OCI-LY1 (cell line): Measurements from ENCODE around the gene NAA80.

ENCODE experiments used
- H2AFZ ChIP-seq: fragments of 200-600 bp; sonication (generic), shearing (Covaris generic); 2 replicates; pipeline ENCODE4 v1.6.0; 2014; ENCODE audit warnings: antibody characterized with exemption, mild to moderate bottlenecking, low read length
- H3F3A ChIP-seq: fragments of 200-600 bp; sonication (generic), shearing (Covaris generic); 2 replicates; pipeline ENCODE4 v1.6.0; 2014; ENCODE audit warnings: mild to moderate bottlenecking, antibody characterized with exemption, low read length, moderate library complexity; ENCODE audit not compliant: insufficient read depth
- H3K27ac ChIP-seq: fragments of 200-600 bp; sonication (generic); 2 replicates; pipeline ENCODE4 v1.5.1; 2014; ENCODE audit warnings: low read length, mixed run types, mild to moderate bottlenecking, low read depth; ENCODE audit not compliant: poor library complexity, severe bottlenecking
- H3K27me3 ChIP-seq: fragments of 200-600 bp; sonication (generic); 2 replicates; pipeline ENCODE4 v1.6.0; 2014; ENCODE audit warnings: antibody characterized with exemption, mild to moderate bottlenecking, low read length, moderate library complexity; ENCODE audit not compliant: insufficient read depth
- H3K36me3 ChIP-seq: fragments of 200-600 bp; sonication (generic); 2 replicates; pipeline ENCODE4 v1.6.1; 2014; ENCODE audit warnings: mild to moderate bottlenecking, antibody characterized with exemption, low read length, moderate library complexity, mixed read lengths; ENCODE audit not compliant: insufficient read depth
- H3K4me1 ChIP-seq: fragments of 200-600 bp; sonication (generic); 2 replicates; pipeline ENCODE4 v1.5.1; 2014; ENCODE audit warnings: mild to moderate bottlenecking, low read length, moderate library complexity; ENCODE audit not compliant: insufficient read depth, severe bottlenecking
- H3K4me2 ChIP-seq: fragments of 200-600 bp; sonication (generic), shearing (Covaris generic); 2 replicates; pipeline ENCODE4 v1.6.1; 2014; ENCODE audit warnings: low read length
- H3K4me3 ChIP-seq: fragments of 200-600 bp; sonication (generic); 2 replicates; pipeline ENCODE4 v1.5.1; 2014; ENCODE audit warnings: low read length, low read depth, mild to moderate bottlenecking, mixed read lengths; ENCODE audit not compliant: poor library complexity, severe bottlenecking
- H3K79me2 ChIP-seq: fragments of 200-600 bp; shearing (Covaris generic); 2 replicates; pipeline ENCODE4 v1.6.1; 2016; ENCODE audit warnings: mixed run types, low read length, mixed read lengths; ENCODE audit not compliant: insufficient read depth
- H3K9ac ChIP-seq: fragments of 200-600 bp; sonication (generic), shearing (Covaris generic); 2 replicates; pipeline ENCODE4 v1.6.1; 2014; ENCODE audit warnings: mild to moderate bottlenecking, low read length, mixed read lengths
- H3K9me2 ChIP-seq: fragments of 200-600 bp; sonication (generic), shearing (Covaris generic); 2 replicates; pipeline ENCODE4 v1.6.1; 2014; ENCODE audit warnings: low read depth, mild to moderate bottlenecking, low read length, mixed read lengths
- H3K9me3 ChIP-seq: fragments of 200-600 bp; shearing (Covaris generic); 2 replicates; pipeline ENCODE4 v1.6.1; 2014; ENCODE audit warnings: low read length, mixed read lengths
- H4K20me1 ChIP-seq: fragments of 200-600 bp; sonication (generic), shearing (Covaris generic); 2 replicates; pipeline ENCODE4 v1.6.0; 2016; ENCODE audit warnings: mild to moderate bottlenecking, low read length; ENCODE audit not compliant: insufficient read depth
- CTCF ChIP-seq: fragments of 200-600 bp; sonication (generic), shearing (Covaris generic); IDR thresholded peaks from 2 replicates; pipeline ENCODE4 v1.5.1; 2017; ENCODE audit warnings: mild to moderate bottlenecking, antibody characterized with exemption, low read length, moderate library complexity, mixed read lengths
- EZH2 ChIP-seq: fragments of 200-600 bp; sonication (generic), shearing (Covaris generic); IDR thresholded peaks from 2 replicates; pipeline ENCODE4 v1.8.0; 2017; ENCODE audit warnings: borderline replicate concordance, mixed run types, mild to moderate bottlenecking, antibody characterized with exemption, low read length, moderate library complexity, mixed read lengths

Gene NAA80

GRCh38 chr3:50292159-50293078 is 6.8 kb downstream of the NAA80 start, which contains the start of gene IFRD2:
Gene IFRD2 (minus strand): TSS chr3:50292429. CDS start chr3:50292274, 155 bp downstream.
- TF ChIP-seq CTCF (no peak), EZH2 (no peak)
- no peak within 1 kb of the TSS for H2AFZ ChIP-seq
- H3K4me3 ChIP-seq, result peak within 1 kb of the TSS; percentile 99
- H3K9me3 ChIP-seq, result no peaks in the 10 kb centered on the region
- H3K9ac ChIP-seq, result peak within 1 kb of the TSS; percentile 99
- H3K36me3 ChIP-seq, result peaks cover 33% of the 10 kb centered on the region
- no peaks in the 10 kb centered on the region for H3K9me2 ChIP-seq
- H3K4me1 ChIP-seq, result peaks cover 19% of the 10 kb centered on the region
- no peaks in the 10 kb centered on the region for H4K20me1 ChIP-seq
- H3K27me3 ChIP-seq, result no peaks in the 10 kb centered on the region
- H3F3A ChIP-seq, result no peaks in the 10 kb centered on the region
- H3K27ac ChIP-seq, result peak within 1 kb of the TSS; percentile 50
- H3K79me2 ChIP-seq, result peaks cover 10% of the 10 kb centered on the region
- peak within 1 kb of the TSS; percentile 95 for H3K4me2 ChIP-seq

- H3K4me2 ChIP-seq, result 0 out of 2 replicates have a peak overlapping the region, but pooled peaks have one; percentile 95
- no peak overlapping the region for H2AFZ ChIP-seq
- H3K27ac ChIP-seq, result no peak overlapping the region
- TF ChIP-seq CTCF (no peak), EZH2 (no peak)
- no peaks in the 10 kb centered on the region for H3K9me2 ChIP-seq
- H3F3A ChIP-seq, result no peaks in the 10 kb centered on the region
- H3K27me3 ChIP-seq, result no peaks in the 10 kb centered on the region
- H3K4me1 ChIP-seq, result peaks cover 19% of the 10 kb centered on the region
- peaks cover 50% of the 10 kb centered on the region for H3K36me3 ChIP-seq
- no peak overlapping the region for H3K9ac ChIP-seq
- peak overlapping the region; percentile 99 for H3K4me3 ChIP-seq
- no peaks in the 10 kb centered on the region for H3K9me3 ChIP-seq
- no peaks in the 10 kb centered on the region for H4K20me1 ChIP-seq
- peaks cover 10% of the 10 kb centered on the region for H3K79me2 ChIP-seq
Observed at GRCh38 chr3:50290161-50290641, 9.0 kb downstream of the NAA80 start.

GRCh38 chr3:50289130-50289529 is 10.1 kb downstream of the NAA80 start:
- peaks cover 19% of the 10 kb centered on the region for H3K4me1 ChIP-seq
- no peaks in the 10 kb centered on the region for H3F3A ChIP-seq
- H3K4me2 ChIP-seq, result no peak overlapping the region
- no peaks in the 10 kb centered on the region for H4K20me1 ChIP-seq
- TF ChIP-seq CTCF, result no peak
- TF ChIP-seq EZH2, result no peak
- H3K9ac ChIP-seq, result no peak overlapping the region
- peaks cover 50% of the 10 kb centered on the region for H3K36me3 ChIP-seq
- H3K4me3 ChIP-seq, result no peak overlapping the region
- no peak overlapping the region for H2AFZ ChIP-seq
- no peaks in the 10 kb centered on the region for H3K9me3 ChIP-seq
- no peaks in the 10 kb centered on the region for H3K9me2 ChIP-seq
- peaks cover 10% of the 10 kb centered on the region for H3K79me2 ChIP-seq
- H3K27ac ChIP-seq, result no peak overlapping the region
- H3K27me3 ChIP-seq, result no peaks in the 10 kb centered on the region
